ENCODE results near the gene POTEF. TPM values are rescaled to one million over a fixed set of nuclear protein-coding genes. Genes with fewer than 3 reads are reported as not detected.
"Not testable (repeated sequence)": the region's sequence is repeated elsewhere in the genome, so short reads cannot be mapped to it uniquely, and the experiment has no call there.

The POTEF gene
- total and polyA plus RNA-seq, 4 donors = not detected

- H3K9ac ChIP-seq (ENCODE audit: low read depth in 1 of 2, low read length in 2 of 2); H3K4me1 ChIP-seq (ENCODE audit: control insufficient read depth in 4 of 4, insufficient read depth in 4 of 4, low read length in 3 of 4); H3K9me3 ChIP-seq (ENCODE audit: control insufficient read depth in 4 of 4, low read length in 3 of 4); H3K27me3 ChIP-seq (ENCODE audit: control insufficient read depth in 4 of 4, insufficient read depth in 4 of 4, low read length in 3 of 4); H3K4me3 ChIP-seq (ENCODE audit: low read depth in 1 of 3, low read length in 3 of 3); H3K27ac ChIP-seq (ENCODE audit: low read depth in 1 of 2, low read length in 2 of 2): not testable (repeated sequence)
- 54% methylated on average over 16 of the region's 16 CpGs for WGBS
- H3K36me3 ChIP-seq (ENCODE audit: control insufficient read depth in 4 of 4, insufficient read depth in 3 of 4, low read depth in 1 of 4, low read length in 3 of 4) = peaks cover 8 to 26% (median 12%) of the 10 kb centered on the region in 4 donors
- DNase-seq (ENCODE audit: low spot score) = peak; percentile 64
- peak; percentile 50 to 68 for TF ChIP-seq RAD21 (IDR thresholded peaks at IDR 0.05)
- TF ChIP-seq CTCF (IDR thresholded peaks at IDR 0.05; ENCODE audit: low read depth, low read length, missing input control) = peak; percentile 41
These were observed 27.1 kb upstream of the POTEF start for GRCh38 chr2:130155956-130156623.

GRCh38 chr2:130154773-130155765 lies 26.0 kb upstream of the POTEF start:
- Histone ChIP-seq H3K27ac (ENCODE audit: low read depth in 1 of 2, low read length in 2 of 2) (no peak overlapping the region), H3K9me3 (ENCODE audit: control insufficient read depth in 4 of 4, low read length in 3 of 4) (no peaks in the 10 kb centered on the region), H3K36me3 (ENCODE audit: control insufficient read depth in 4 of 4, insufficient read depth in 3 of 4, low read depth in 1 of 4, low read length in 3 of 4) (peaks cover 8 to 26% (median 12%) of the 10 kb centered on the region in 4 donors), H3K9ac (ENCODE audit: low read depth in 1 of 2, low read length in 2 of 2) (no peak overlapping the region), H3K4me3 (ENCODE audit: low read depth in 1 of 3, low read length in 3 of 3) (no peak overlapping the region), H3K27me3 (ENCODE audit: control insufficient read depth in 4 of 4, insufficient read depth in 4 of 4, low read length in 3 of 4) (no peaks in the 10 kb centered on the region), H3K4me1 (ENCODE audit: control insufficient read depth in 4 of 4, insufficient read depth in 4 of 4, low read length in 3 of 4) (no peaks in the 10 kb centered on the region)
- WGBS = 97% methylated on average over 29 of the region's 29 CpGs
- TF ChIP-seq RXRA (IDR thresholded peaks at IDR 0.05) = no peak
- no peak for TF ChIP-seq YY1 (IDR thresholded peaks at IDR 0.05)
- no peak for TF ChIP-seq TAF1 (conservative IDR thresholded peaks at IDR 0.05)
- TF ChIP-seq EGR1 (IDR thresholded peaks at IDR 0.05; ENCODE audit: low read depth in 2 of 2) = no peak
- TF ChIP-seq NR2F2 (IDR thresholded peaks at IDR 0.05) = no peak
- no peak for TF ChIP-seq FOXA2 (IDR thresholded peaks at IDR 0.05)
- TF ChIP-seq REST (IDR thresholded peaks at IDR 0.05) = no peak
- no peak for TF ChIP-seq RAD21 (IDR thresholded peaks at IDR 0.05)
- TF ChIP-seq ZBTB33 (IDR thresholded peaks at IDR 0.05) = no peak
- TF ChIP-seq MAX (IDR thresholded peaks at IDR 0.05) = no peak
- TF ChIP-seq HNF4A (conservative IDR thresholded peaks at IDR 0.05) = no peak
- no peak for DNase-seq (ENCODE audit: low spot score)

GRCh38 chr2:130154423-130154770 lies 25.4 kb upstream of the POTEF start:
- H3K27ac ChIP-seq (ENCODE audit: low read depth in 1 of 2, low read length in 2 of 2); H3K9me3 ChIP-seq (ENCODE audit: control insufficient read depth in 4 of 4, low read length in 3 of 4); DNase-seq (ENCODE audit: low spot score); H3K4me3 ChIP-seq (ENCODE audit: low read depth in 1 of 3, low read length in 3 of 3); H3K4me1 ChIP-seq (ENCODE audit: control insufficient read depth in 4 of 4, insufficient read depth in 4 of 4, low read length in 3 of 4); H3K27me3 ChIP-seq (ENCODE audit: control insufficient read depth in 4 of 4, insufficient read depth in 4 of 4, low read length in 3 of 4); H3K9ac ChIP-seq (ENCODE audit: low read depth in 1 of 2, low read length in 2 of 2): not testable (repeated sequence)
- peaks cover 8 to 23% (median 12%) of the 10 kb centered on the region in 4 donors for H3K36me3 ChIP-seq (ENCODE audit: control insufficient read depth in 4 of 4, insufficient read depth in 3 of 4, low read depth in 1 of 4, low read length in 3 of 4)
- 96% methylated on average over 8 of the region's 8 CpGs for WGBS

- not testable (repeated sequence) for H3K9ac ChIP-seq (ENCODE audit: low read depth in 1 of 2, low read length in 2 of 2); H3K27me3 ChIP-seq (ENCODE audit: control insufficient read depth in 4 of 4, insufficient read depth in 4 of 4, low read length in 3 of 4); H3K27ac ChIP-seq (ENCODE audit: low read depth in 1 of 2, low read length in 2 of 2); H3K9me3 ChIP-seq (ENCODE audit: control insufficient read depth in 4 of 4, low read length in 3 of 4); DNase-seq (ENCODE audit: low spot score); H3K4me1 ChIP-seq (ENCODE audit: control insufficient read depth in 4 of 4, insufficient read depth in 4 of 4, low read length in 3 of 4); H3K4me3 ChIP-seq (ENCODE audit: low read depth in 1 of 3, low read length in 3 of 3)
- peaks cover 8 to 22% (median 12%) of the 10 kb centered on the region in 4 donors for H3K36me3 ChIP-seq (ENCODE audit: control insufficient read depth in 4 of 4, insufficient read depth in 3 of 4, low read depth in 1 of 4, low read length in 3 of 4)
- WGBS = 94% methylated on average over 22 of the region's 23 CpGs
These were observed 24.9 kb upstream of the POTEF start for GRCh38 chr2:130153721-130154422.

Measured in liver (tissue), 9 donors.